Measurements from ENCODE around the gene SSH2. TPM values are rescaled to one million over a fixed set of nuclear protein-coding genes. Genes with fewer than 3 reads are reported as not detected.
"Not testable (repeated sequence)": the region's sequence is repeated elsewhere in the genome, so short reads cannot be mapped to it uniquely, and the experiment has no call there.

Gene SSH2
- total RNA-seq, 1 experiment from 2014 or later: 8.5 TPM

DNA sequence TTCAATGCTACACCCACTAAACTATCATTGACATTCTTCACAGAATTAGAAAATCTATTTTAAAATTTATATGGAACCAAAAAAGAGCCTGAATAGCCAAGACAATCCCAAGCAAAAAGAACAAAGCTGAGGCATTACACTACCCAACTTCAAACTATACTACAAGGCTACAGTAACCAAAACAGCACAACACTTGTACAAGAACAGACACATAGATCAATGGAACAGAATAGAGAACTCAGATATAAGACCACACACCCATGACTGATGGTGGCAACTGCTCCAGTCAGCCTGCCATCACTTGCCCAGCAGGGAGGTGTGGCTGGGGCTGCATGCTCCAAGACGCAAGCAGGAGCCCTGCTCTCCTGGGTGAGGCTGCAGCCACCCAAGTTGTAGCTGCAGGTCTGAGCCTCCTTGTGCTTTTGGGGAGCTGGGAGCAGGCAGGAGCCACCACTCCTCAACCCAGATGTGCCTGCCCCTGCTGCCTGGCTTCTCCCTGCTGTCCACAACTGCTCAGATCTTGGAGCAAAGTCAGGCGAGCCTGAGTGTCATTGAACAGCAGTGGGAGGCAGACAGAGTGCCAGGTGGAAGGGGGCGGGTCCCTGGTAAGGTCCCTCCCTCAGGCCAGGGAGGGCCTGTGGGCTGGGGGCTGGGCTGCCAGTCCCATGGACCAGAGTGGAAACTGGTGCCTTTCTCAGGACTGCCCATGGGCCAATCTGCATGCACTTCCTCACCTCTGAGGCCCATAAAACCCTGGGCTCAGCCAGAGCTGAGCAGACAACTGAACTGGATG, 24.7 kb downstream of the SSH2 start:
- no peaks in the 10 kb centered on the region for H3K9me3 ChIP-seq (ENCODE audit: low read length)

DNA sequence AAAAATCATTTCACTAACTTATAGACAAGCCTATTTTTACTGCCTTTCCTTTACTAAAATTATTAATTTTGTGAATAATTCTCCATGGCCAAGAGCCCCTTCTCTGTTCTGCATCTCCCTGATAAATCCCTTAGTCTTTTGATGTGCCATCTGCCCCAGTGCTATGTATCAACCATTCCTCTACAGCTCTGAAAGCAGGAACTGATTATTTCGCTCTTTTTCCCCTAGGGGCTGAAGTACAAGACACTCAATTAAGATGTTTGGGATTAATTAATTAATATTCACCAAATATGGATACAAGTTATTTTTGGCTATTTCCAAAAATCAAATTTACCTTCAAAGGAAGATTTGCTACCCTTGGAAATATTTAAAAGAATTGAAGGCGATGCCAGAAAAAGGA, 26.6 kb downstream of the SSH2 start:
- POLR2A ChIA-PET (ENCODE audit: unreplicated experiment): no interaction called here
- Histone ChIP-seq H3K9ac (ENCODE audit: low read length) (no peak overlapping the region), H3K4me3 (ENCODE audit: low read length) (no peak overlapping the region), H3K9me2 (replicated peaks; ENCODE audit: low read length) (no peaks in the 10 kb centered on the region), H3K27ac (ENCODE audit: low read length) (no peak overlapping the region), H3K36me3 (ENCODE audit: low read depth, low read length) (no peaks in the 10 kb centered on the region; the same call in 1 of the 2 replicates), H4K20me1 (ENCODE audit: low read length) (no peaks in the 10 kb centered on the region), H3K4me2 (ENCODE audit: low read length) (no peak overlapping the region), H2AFZ (ENCODE audit: low read length) (no peak overlapping the region), H3K4me1 (ENCODE audit: insufficient read depth, low read length) (no peaks in the 10 kb centered on the region), H3K27me3 (ENCODE audit: low read length) (no peaks in the 10 kb centered on the region), H3K79me2 (ENCODE audit: low read length) (no peaks in the 10 kb centered on the region), H3K9me3 (ENCODE audit: low read length) (no peaks in the 10 kb centered on the region), H3F3A (ENCODE audit: low read length, unreplicated experiment) (no peaks in the 10 kb centered on the region)
- DNase-seq (no peak), ATAC-seq (no peak)
- TF ChIP-seq, protein P1, sequence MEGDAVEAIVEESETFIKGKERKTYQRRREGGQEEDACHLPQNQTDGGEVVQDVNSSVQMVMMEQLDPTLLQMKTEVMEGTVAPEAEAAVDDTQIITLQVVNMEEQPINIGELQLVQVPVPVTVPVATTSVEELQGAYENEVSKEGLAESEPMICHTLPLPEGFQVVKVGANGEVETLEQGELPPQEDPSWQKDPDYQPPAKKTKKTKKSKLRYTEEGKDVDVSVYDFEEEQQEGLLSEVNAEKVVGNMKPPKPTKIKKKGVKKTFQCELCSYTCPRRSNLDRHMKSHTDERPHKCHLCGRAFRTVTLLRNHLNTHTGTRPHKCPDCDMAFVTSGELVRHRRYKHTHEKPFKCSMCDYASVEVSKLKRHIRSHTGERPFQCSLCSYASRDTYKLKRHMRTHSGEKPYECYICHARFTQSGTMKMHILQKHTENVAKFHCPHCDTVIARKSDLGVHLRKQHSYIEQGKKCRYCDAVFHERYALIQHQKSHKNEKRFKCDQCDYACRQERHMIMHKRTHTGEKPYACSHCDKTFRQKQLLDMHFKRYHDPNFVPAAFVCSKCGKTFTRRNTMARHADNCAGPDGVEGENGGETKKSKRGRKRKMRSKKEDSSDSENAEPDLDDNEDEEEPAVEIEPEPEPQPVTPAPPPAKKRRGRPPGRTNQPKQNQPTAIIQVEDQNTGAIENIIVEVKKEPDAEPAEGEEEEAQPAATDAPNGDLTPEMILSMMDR (conservative IDR thresholded peaks at IDR 0.05; ENCODE audit: low read depth, low read length): no peak
- TF ChIP-seq EZH2phosphoT487 (IDR thresholded peaks at IDR 0.05; ENCODE audit: borderline replicate concordance, low read length) (no peak), EZH2 (IDR thresholded peaks at IDR 0.05; ENCODE audit: low read length, unreplicated experiment) (no peak)
- CTCF ChIA-PET: no interaction called here
- BruUV-seq (replicated peaks): no TSS peak
- intact Hi-C loops (cut with micrococcal nuclease): no loop called here

More for the DNA sequence above, 24.7 kb downstream of the SSH2 start:
- Histone ChIP-seq H3K79me2 (ENCODE audit: low read length) (no peaks in the 10 kb centered on the region), H3K4me2 (ENCODE audit: low read length) (no peak overlapping the region), H3K4me1 (ENCODE audit: insufficient read depth, low read length) (peaks cover 10% of the 10 kb centered on the region; the same call in 1 of the 2 replicates), H3K36me3 (ENCODE audit: low read depth, low read length) (no peaks in the 10 kb centered on the region; the same call in 1 of the 2 replicates), H3K27ac (ENCODE audit: low read length) (no peak overlapping the region), H3K9ac (ENCODE audit: low read length) (no peak overlapping the region), H2AFZ (ENCODE audit: low read length) (no peak overlapping the region), H3F3A (ENCODE audit: low read length, unreplicated experiment) (no peaks in the 10 kb centered on the region), H4K20me1 (ENCODE audit: low read length) (no peaks in the 10 kb centered on the region), H3K9me2 (replicated peaks; ENCODE audit: low read length) (no peaks in the 10 kb centered on the region), H3K4me3 (ENCODE audit: low read length) (no peak overlapping the region), H3K27me3 (ENCODE audit: low read length) (no peaks in the 10 kb centered on the region)
- intact Hi-C loops (cut with micrococcal nuclease): no loop called here
- ChIA-PET CTCF (no interaction called here), POLR2A (ENCODE audit: unreplicated experiment) (no interaction called here)
- no TSS peak for BruUV-seq (replicated peaks)
- DNase-seq (no peak), ATAC-seq (no peak)
- no peak for TF ChIP-seq EZH2 (IDR thresholded peaks at IDR 0.05; ENCODE audit: low read length, unreplicated experiment)
- TF ChIP-seq, protein P1 (conservative IDR thresholded peaks at IDR 0.05; ENCODE audit: low read depth, low read length): no peak

DNA sequence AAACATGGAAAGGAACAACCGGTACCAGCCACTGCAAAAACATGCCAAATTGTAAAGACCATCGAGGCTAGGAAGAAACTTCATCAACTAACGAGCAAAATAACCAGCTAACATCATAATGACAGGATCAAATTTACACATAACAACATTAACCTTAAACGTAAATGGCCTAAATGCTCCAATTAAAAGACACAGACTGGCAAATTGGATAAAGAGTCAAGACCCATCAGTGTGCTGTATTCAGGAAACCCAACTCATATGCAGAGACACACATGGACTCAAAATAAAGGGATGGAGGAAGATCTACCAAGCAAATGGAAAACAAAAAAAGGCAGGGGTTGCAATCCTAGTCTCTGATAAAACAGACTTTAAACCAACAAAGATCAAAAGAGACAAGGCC, 32.9 kb downstream of the SSH2 start:
- BruUV-seq (replicated peaks); ATAC-seq; H2AFZ ChIP-seq (ENCODE audit: low read length); POLR2A ChIA-PET (ENCODE audit: unreplicated experiment); H3K4me3 ChIP-seq (ENCODE audit: low read length); H3K4me1 ChIP-seq (ENCODE audit: insufficient read depth, low read length); CTCF ChIA-PET; H3K9me3 ChIP-seq (ENCODE audit: low read length); H4K20me1 ChIP-seq (ENCODE audit: low read length); intact Hi-C loops (cut with micrococcal nuclease); DNase-seq; H3K79me2 ChIP-seq (ENCODE audit: low read length); H3K27ac ChIP-seq (ENCODE audit: low read length); H3K36me3 ChIP-seq (ENCODE audit: low read depth, low read length); H3F3A ChIP-seq (ENCODE audit: low read length, unreplicated experiment); H3K9me2 ChIP-seq (replicated peaks; ENCODE audit: low read length); H3K27me3 ChIP-seq (ENCODE audit: low read length); H3K9ac ChIP-seq (ENCODE audit: low read length); H3K4me2 ChIP-seq (ENCODE audit: low read length): not testable (repeated sequence)

All from PC-3 (cell line).